ENCODE data around the gene DNASE1L1.

GRCh38 chrX:154437971-154438893 lies 29.2 kb upstream of the DNASE1L1 start:
- TF ChIP-seq CTCF (IDR thresholded peaks at IDR 0.05; ENCODE audit: insufficient read depth, low read depth, low read length) (no peak), EZH2 (IDR thresholded peaks at IDR 0.05; ENCODE audit: insufficient read depth, low read length) (no peak)
